H1 (cell line): ENCODE data around the gene RBM25. TPM values are rescaled to one million over a fixed set of nuclear protein-coding genes. Genes with fewer than 3 reads are reported as not detected.

ENCODE experiments used
- CTCF ChIA-PET: fragments of 300-600 bp; sonication (Branson Sonifier 250); formaldehyde crosslinking; loops from one replicate; lab custom pipeline; 2021; ENCODE audit not compliant: partially characterized antibody; lab: Charles Lee
- POLR2A ChIA-PET: fragments of 300-600 bp; sonication (Branson Sonifier 250); formaldehyde crosslinking; loops from one replicate; lab custom pipeline; 2021; ENCODE audit warnings: inconsistent platforms; ENCODE audit not compliant: partially characterized antibody; lab: Charles Lee
- DNase-seq, 2 experiments: peaks; one replicate each; pipeline versions ENCODE4 v3.0.0 to v3.0.0-alpha.2; 2010 to 2022; ENCODE audit warnings: low spot score in 2 of 2, low read depth in 1 of 2, mixed read lengths in 1 of 2
- FAIRE-seq: peaks from 2 replicates; lab custom pipeline; 2011; peaks lifted over from hg19 to GRCh38; lab: Jason Lieb, UNC
- H2AFZ ChIP-seq: 2 replicates; pipeline ENCODE4 v1.8.1; 2012; ENCODE audit warnings: low read length, inconsistent platforms
- H2AK5ac ChIP-seq: 2 replicates; pipeline ENCODE4 v1.6.1; 2013; ENCODE audit warnings: low read depth, low read length
- H2BK120ac ChIP-seq: replicated peaks from 2 replicates; pipeline ENCODE3; 2013; ENCODE audit warnings: low read depth, low read length, inconsistent platforms
- H2BK12ac ChIP-seq: 2 replicates; pipeline ENCODE4 v1.6.1; 2013; ENCODE audit warnings: low read depth, low read length
- H2BK15ac ChIP-seq: 2 replicates; pipeline ENCODE4 v1.6.1; 2013; ENCODE audit warnings: low read length
- H2BK20ac ChIP-seq: 2 replicates; pipeline ENCODE4 v1.6.1; 2013; ENCODE audit warnings: low read length
- H2BK5ac ChIP-seq: 2 replicates; pipeline ENCODE4 v1.6.1; 2013; ENCODE audit warnings: low read depth, low read length
- H3K14ac ChIP-seq: 2 replicates; pipeline ENCODE4 v1.6.1; 2013; ENCODE audit warnings: inconsistent platforms; ENCODE audit not compliant: insufficient read length
- H3K18ac ChIP-seq: 2 replicates; pipeline ENCODE4 v1.6.1; 2013; ENCODE audit warnings: low read length; ENCODE audit errors: extremely low read depth
- H3K23ac ChIP-seq: 2 replicates; pipeline ENCODE4 v1.6.1; 2013; ENCODE audit warnings: inconsistent platforms; ENCODE audit not compliant: insufficient read length
- H3K23me2 ChIP-seq: 2 replicates; pipeline ENCODE4 v1.6.1; 2013; ENCODE audit warnings: low read depth, low read length
- H3K27ac ChIP-seq: 2 replicates; pipeline ENCODE4 v1.6.1; 2011; ENCODE audit warnings: low read depth, low read length, inconsistent platforms
- H3K27me3 ChIP-seq, 4 experiments: replicated peaks in 1 of 4; 1 replicate in 1 of 4; 2 replicates in 3 of 4; pipeline versions ENCODE4 v1.6.1 to v1.8.1; 2011 to 2013; ENCODE audit warnings: low read length in 3 of 4, mild to moderate bottlenecking in 3 of 4, inconsistent platforms in 2 of 4, mixed read lengths in 2 of 4, moderate library complexity in 1 of 4; ENCODE audit not compliant: control insufficient read depth in 3 of 4, insufficient read depth in 3 of 4; ENCODE audit errors: extremely low read depth in 1 of 4
- H3K36me3 ChIP-seq, 4 experiments: 2 replicates each; pipeline versions ENCODE4 v1.6.1 to v1.8.1; 2011 to 2013; ENCODE audit warnings: mild to moderate bottlenecking in 4 of 4, low read length in 3 of 4, moderate library complexity in 2 of 4, control low read depth in 1 of 4, inconsistent platforms in 1 of 4; ENCODE audit not compliant: insufficient read depth in 4 of 4, control insufficient read depth in 2 of 4
- H3K4ac ChIP-seq: replicated peaks from 2 replicates; pipeline ENCODE3; 2013; ENCODE audit warnings: low read length, low read depth, mixed read lengths, inconsistent platforms; ENCODE audit not compliant: insufficient read length
- H3K4me1 ChIP-seq, 4 experiments: replicated peaks in 1 of 4; 1 replicate in 1 of 4; 2 replicates in 3 of 4; pipeline versions ENCODE4 v1.6.1 to v1.8.1; 2011 to 2013; ENCODE audit warnings: low read length in 3 of 4, inconsistent platforms in 2 of 4, mixed read lengths in 1 of 4; ENCODE audit not compliant: insufficient read depth in 4 of 4, control insufficient read depth in 3 of 4
- H3K4me2 ChIP-seq, 2 experiments: 2 replicates each; pipeline versions ENCODE4 v1.6.1 to v1.8.1; 2011 to 2013; ENCODE audit warnings: low read depth in 2 of 2, low read length in 2 of 2, control low read depth in 1 of 2, inconsistent platforms in 1 of 2, mild to moderate bottlenecking in 1 of 2; ENCODE audit not compliant: insufficient read depth in 1 of 2
- H3K4me3 ChIP-seq, 4 experiments: fragments of 200-600, 300-600 bp in 1 of 4; sonication (generic), shearing (Covaris generic), sonication (Bioruptor Twin) in 1 of 4; 2 replicates each; pipeline versions ENCODE4 v1.5.1 to v1.8.1; 2011 to 2016; ENCODE audit warnings: low read length in 4 of 4, low read depth in 3 of 4, control low read depth in 2 of 4, inconsistent platforms in 2 of 4, mild to moderate bottlenecking in 2 of 4, mixed read lengths in 1 of 4, moderate library complexity in 1 of 4; ENCODE audit not compliant: insufficient read depth in 2 of 4; ENCODE audit errors: extremely low read depth in 1 of 4
- H3K56ac ChIP-seq: replicated peaks from 2 replicates; pipeline ENCODE3; 2013; ENCODE audit warnings: low read depth, mild to moderate bottlenecking, mixed read lengths, low read length, inconsistent platforms; ENCODE audit not compliant: insufficient read length
- H3K79me1 ChIP-seq: 2 replicates; pipeline ENCODE4 v1.6.1; 2013; ENCODE audit warnings: low read depth, low read length, control low read depth
- H3K79me2 ChIP-seq, 2 experiments: 2 replicates each; pipeline versions ENCODE4 v1.6.1 to v1.8.1; 2012 to 2013; ENCODE audit warnings: low read length in 2 of 2, mild to moderate bottlenecking in 2 of 2, inconsistent platforms in 1 of 2; ENCODE audit not compliant: insufficient read depth in 2 of 2, control insufficient read depth in 1 of 2
- H3K9ac ChIP-seq, 4 experiments: replicated peaks in 1 of 4; 1 replicate in 1 of 4; 2 replicates in 3 of 4; pipeline versions ENCODE4 v1.6.1 to v1.8.1; 2011 to 2013; ENCODE audit warnings: low read depth in 3 of 4, low read length in 3 of 4, control low read depth in 2 of 4, mild to moderate bottlenecking in 2 of 4, moderate library complexity in 2 of 4, inconsistent platforms in 1 of 4; ENCODE audit errors: extremely low read depth in 1 of 4
- H3K9me3 ChIP-seq, 2 experiments: 2 replicates each; pipeline versions ENCODE4 v1.6.1 to v1.8.1; 2012 to 2013; ENCODE audit warnings: mild to moderate bottlenecking in 2 of 2, moderate library complexity in 2 of 2, control low read depth in 1 of 2, inconsistent platforms in 1 of 2, low read depth in 1 of 2, low read length in 1 of 2, mixed read lengths in 1 of 2; ENCODE audit not compliant: insufficient read depth in 2 of 2
- H4K20me1 ChIP-seq, 2 experiments: replicated peaks in 1 of 2; 2 replicates each; pipeline versions ENCODE3 to v1.8.1; 2011 to 2013; ENCODE audit warnings: inconsistent platforms in 2 of 2, low read length in 2 of 2, mild to moderate bottlenecking in 1 of 2; ENCODE audit not compliant: insufficient read depth in 2 of 2, control insufficient read depth in 1 of 2
- H4K5ac ChIP-seq: 2 replicates; pipeline ENCODE4 v1.6.1; 2013; ENCODE audit warnings: low read length, low read depth, mixed read lengths, inconsistent platforms; ENCODE audit not compliant: insufficient read length
- H4K8ac ChIP-seq: 2 replicates; pipeline ENCODE4 v1.8.0; 2013; ENCODE audit warnings: mild to moderate bottlenecking, moderate library complexity, low read length, inconsistent platforms; ENCODE audit not compliant: insufficient read depth; ENCODE audit errors: extremely low read depth
- H4K91ac ChIP-seq: replicated peaks from 2 replicates; pipeline ENCODE3; 2013; ENCODE audit warnings: low read length, mixed read lengths, inconsistent platforms; ENCODE audit not compliant: insufficient read length
- ATF2 ChIP-seq: IDR thresholded peaks from 2 replicates; pipeline ENCODE4 v1.6.1; 2012; ENCODE audit warnings: low read length, inconsistent platforms
- BCL11A ChIP-seq, 2 experiments: IDR thresholded peaks; one replicate each; pipeline ENCODE4 v1.6.1; 2011; ENCODE audit warnings: low read depth in 2 of 2, low read length in 2 of 2, mild to moderate bottlenecking in 2 of 2
- EZH2 ChIP-seq: fragments of 200-600 bp; sonication (generic); IDR thresholded peaks from 2 replicates; pipeline ENCODE4 v1.7.1; 2012; ENCODE audit warnings: low read depth, mild to moderate bottlenecking, moderate library complexity, low read length, inconsistent platforms; ENCODE audit not compliant: severe bottlenecking
- JUN ChIP-seq: IDR thresholded peaks from 2 replicates; pipeline ENCODE4 v1.6.1; 2011; ENCODE audit warnings: low read depth, mild to moderate bottlenecking, improper control_type of control experiment, low read length
- KDM5A ChIP-seq: fragments of 200-600 bp; IDR thresholded peaks from 2 replicates; pipeline ENCODE4 v1.7.1; 2012; ENCODE audit warnings: mild to moderate bottlenecking, low read length, inconsistent platforms, mixed read lengths
- MAX ChIP-seq: IDR thresholded peaks from 2 replicates; pipeline ENCODE4 v1.6.1; 2012; ENCODE audit warnings: inconsistent platforms
- SAP30 ChIP-seq: fragments of 300-600 bp; sonication (generic); IDR thresholded peaks from 2 replicates; pipeline ENCODE4 v1.7.1; 2012; ENCODE audit warnings: low read length, moderate library complexity, mild to moderate bottlenecking, inconsistent platforms; ENCODE audit not compliant: insufficient read depth, insufficient replicate concordance
- SIN3A ChIP-seq, 2 experiments: IDR thresholded peaks in 1 of 2; conservative IDR thresholded peaks in 1 of 2; 2 replicates each; pipeline ENCODE4 v1.6.1; 2011 to 2012; ENCODE audit warnings: low read length in 2 of 2, improper control_type of control experiment in 1 of 2, low read depth in 1 of 2, mild to moderate bottlenecking in 1 of 2
- USF2 ChIP-seq: IDR thresholded peaks from 2 replicates; pipeline ENCODE4 v1.6.1; 2011; ENCODE audit warnings: low read length, improper control_type of control experiment
- YY1 ChIP-seq: IDR thresholded peaks from 2 replicates; pipeline ENCODE4 v1.6.1; 2011; ENCODE audit warnings: low read depth, mild to moderate bottlenecking, low read length
- WGBS, 2 experiments: shearing (Covaris generic) in 1 of 2; methylation state at CpG; one replicate each; pipeline versions ENCODE4 v1.1.6 to v1.1.7; 2013 to 2015; ENCODE audit warnings: low lambda C conversion rate in 2 of 2, mixed read lengths in 2 of 2, inconsistent platforms in 1 of 2, low coverage in 1 of 2, missing lambda C conversion rate in 1 of 2; ENCODE audit not compliant: insufficient replicate concordance in 2 of 2, insufficient coverage in 1 of 2, insufficient read length in 1 of 2; ENCODE audit errors: extremely low coverage in 1 of 2, missing lambda C conversion rate in 1 of 2; 5-methylcytosine and 5-hydroxymethylcytosine counted together
- polyA plus RNA-seq, 7 experiments: library from polyadenylated mRNA; depleted of rRNA in 3 of 7; stranded (reverse) in 5 of 7; unstranded in 2 of 7; fragments of >200 nt in 5 of 7; fragments of 200-250 nt in 2 of 7; gene quantifications; 1 replicate in 5 of 7; 2 replicates in 1 of 7; 4 replicates in 1 of 7; pipeline versions ENCODE4 v1.2.1 to v1.2.3, GENCODE V29; 2011 to 2013; ENCODE audit warnings: missing spikeins in 2 of 7, mixed read lengths in 2 of 7
- total RNA-seq: library from RNA; stranded (reverse); fragmentation: NEBNext Ultra II Directional; extraction: Animal tissue kit (Norgen Biotek cat#: 25700); gene quantifications from 2 replicates; pipeline ENCODE4 v1.2.1, GENCODE V29; 2021

Gene RBM25
- total and polyA plus RNA-seq, 2 of the 8 experiments (the other 6 are each of a cell fraction or from before 2014, with no cell fraction given) = 25.6 to 134 TPM

GRCh38 chr14:73091044-73091443 is 32.7 kb downstream of the RBM25 start:
- Histone ChIP-seq H3K4ac (no peak overlapping the region), H3K4me1 (no peaks in the 10 kb centered on the region), H3K9ac (no peak overlapping the region), H2BK15ac (no peak overlapping the region), H3K79me1 (0 out of 2 replicates have a peak, but pooled peaks cover 7% of the 10 kb centered on the region), H3K79me2 (peaks cover 3 to 77% of the 10 kb centered on the region in 2 experiments; a peak in 2 of 4 replicates), H4K8ac (no peak overlapping the region), H2BK120ac (no peak overlapping the region), H2AFZ (no peak overlapping the region), H2BK5ac (no peak overlapping the region), H3K23me2 (no peaks in the 10 kb centered on the region), H3K23ac (no peak overlapping the region), H3K4me2 (no peak overlapping the region), H4K20me1 (peaks cover 0 to 2% of the 10 kb centered on the region in 2 experiments), H3K36me3 (peaks cover 26 to 72% (median 44%) of the 10 kb centered on the region in 4 experiments), H3K27me3 (no peaks in the 10 kb centered on the region), H4K5ac (no peak overlapping the region), H3K14ac (no peak overlapping the region), H3K9me3 (no peaks in the 10 kb centered on the region), H2BK12ac (no peak overlapping the region), H3K27ac (no peak overlapping the region), H2BK20ac (no peak overlapping the region), H3K56ac (no peak overlapping the region), H4K91ac (no peak overlapping the region), H3K18ac (no peak overlapping the region), H2AK5ac (no peak overlapping the region), H3K4me3 (no peak overlapping the region)
- ChIA-PET POLR2A (interaction anchor here (3.0 kb wide), 1 partner anchor 32 kb away, joined by 13 read pairs; the partner anchor contains the start of gene RBM25), CTCF (interaction anchor here (1.2 kb wide), 1 partner anchor 10 kb away, joined by 3 read pairs; no protein-coding TSS in a partner anchor)
- FAIRE-seq (no peak), DNase-seq (no peak)
- WGBS, 2 experiments = 88% methylated on average over 2 of the region's 2 CpGs; no CpG with 5 or more reads in 1 of the 2 experiments
- TF ChIP-seq JUN (no peak), SAP30 (no peak), KDM5A (no peak), BCL11A (IDR thresholded peaks at IDR 0.05; ENCODE audit: low read depth in 2 of 2, low read length in 2 of 2) (no peak), USF2 (no peak), EZH2 (no peak), ATF2 (no peak), SIN3A (conservative IDR thresholded peaks at IDR 0.05 in 1 of 2, IDR thresholded peaks at IDR 0.05 in 1 of 2; ENCODE audit: low read depth in 1 of 2, low read length in 2 of 2) (no peak), YY1 (no peak), MAX (no peak)
